Activated CD4-positive, alpha-beta T cell treated with anti-CD3 and anti-CD28 coated beads for 4 hours (primary cell): ENCODE measurements around the gene ERO1A.
A peak's percentile ranks its signal among the peaks of the same experiment; 100 is the strongest.

Experiments used
- DNase-seq, 2 donors: peaks; one replicate each; pipeline ENCODE4 v3.0.0-alpha.2; 2020

The ERO1A gene

GRCh38 chr14:52694761-52695480 is 437 bp downstream of the ERO1A start:
- peak; percentile 52 to 57 for DNase-seq

DNA sequence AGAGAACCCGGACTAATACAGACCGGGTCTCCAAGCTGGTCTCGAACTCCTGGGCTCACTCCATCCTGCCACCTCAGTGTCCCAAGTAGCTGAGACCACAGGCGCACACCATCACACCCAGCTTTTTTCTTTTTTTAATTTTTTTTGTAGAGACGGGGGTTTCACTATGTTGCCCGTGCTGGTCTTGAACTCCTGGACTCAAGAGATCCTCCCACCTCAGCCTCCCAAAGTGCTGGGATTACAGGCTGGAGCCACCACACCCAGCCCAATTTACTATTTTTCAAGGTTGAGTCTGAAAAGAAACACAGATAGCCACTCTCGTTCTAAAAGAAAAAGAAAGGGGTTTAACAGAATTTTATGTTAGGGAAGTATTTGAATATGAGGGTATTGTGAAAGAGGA is 1.8 kb downstream of the ERO1A start:
- DNase-seq: no peak

GRCh38 chr14:52693036-52693435 is 2.3 kb downstream of the ERO1A start:
- no peak for DNase-seq

DNA sequence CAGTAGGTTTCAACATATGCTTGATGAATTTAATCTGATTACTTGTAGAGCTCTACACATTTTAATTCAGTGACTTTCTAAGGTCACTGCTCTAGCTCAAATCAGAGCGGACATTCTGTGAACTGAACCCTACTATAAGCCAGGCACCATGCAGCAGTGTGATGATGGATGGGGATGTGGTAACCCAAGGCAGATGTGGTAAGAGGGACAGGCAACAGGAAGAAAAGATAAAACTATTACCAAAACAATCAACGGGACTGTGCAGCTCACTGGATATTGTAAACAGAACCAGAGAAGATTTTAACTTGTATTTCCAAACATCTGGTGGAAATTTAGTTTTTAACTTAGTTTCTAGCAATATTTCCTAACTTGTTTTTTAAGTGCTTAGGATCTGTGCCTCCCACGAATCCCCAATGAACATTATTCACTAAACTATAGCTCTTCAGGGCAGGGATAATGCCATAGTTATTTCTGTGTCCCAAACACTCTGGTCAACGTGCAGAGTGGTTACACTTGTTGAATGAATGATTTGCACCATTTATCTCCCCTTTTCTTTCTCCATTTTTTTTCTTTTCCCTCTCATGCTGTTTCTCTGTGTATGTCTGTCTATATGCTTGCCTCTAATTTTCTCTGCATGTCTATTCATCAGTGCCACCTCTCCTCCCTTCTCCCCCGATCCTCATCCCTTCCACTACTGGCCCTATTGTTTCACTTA is 3.0 kb downstream of the ERO1A start:
- DNase-seq: no peak

GRCh38 chr14:52690983-52691760 is 4.2 kb downstream of the ERO1A start:
- no peak for DNase-seq

- no peak for DNase-seq
Measured at GRCh38 chr14:52686176-52686575, 9.2 kb downstream of the ERO1A start.

DNA sequence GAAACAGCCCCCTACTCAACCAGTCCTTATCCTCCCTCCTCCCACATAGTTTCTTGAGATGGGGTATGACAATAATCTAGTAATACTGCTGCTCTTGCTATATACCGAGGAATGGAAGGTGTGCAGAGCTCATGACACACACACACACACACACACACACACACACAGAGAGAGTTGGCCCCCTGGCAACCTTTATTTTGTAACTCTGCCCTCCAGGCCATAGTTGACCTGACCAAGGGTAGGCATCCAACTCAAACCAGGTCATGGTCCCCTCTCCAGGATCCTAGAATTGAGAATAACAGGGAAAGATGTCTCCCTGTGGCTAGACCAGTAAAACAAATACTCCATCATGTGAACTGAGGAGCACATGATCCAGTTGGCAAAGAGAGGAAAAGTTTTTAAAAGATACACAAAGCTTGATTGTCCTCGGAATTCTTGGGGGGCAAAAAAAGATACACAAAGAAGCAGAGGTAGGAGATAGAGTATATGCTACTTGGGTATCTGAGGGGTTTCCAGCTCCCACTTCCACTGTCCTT is 11.3 kb downstream of the ERO1A start:
- no peak for DNase-seq

DNA sequence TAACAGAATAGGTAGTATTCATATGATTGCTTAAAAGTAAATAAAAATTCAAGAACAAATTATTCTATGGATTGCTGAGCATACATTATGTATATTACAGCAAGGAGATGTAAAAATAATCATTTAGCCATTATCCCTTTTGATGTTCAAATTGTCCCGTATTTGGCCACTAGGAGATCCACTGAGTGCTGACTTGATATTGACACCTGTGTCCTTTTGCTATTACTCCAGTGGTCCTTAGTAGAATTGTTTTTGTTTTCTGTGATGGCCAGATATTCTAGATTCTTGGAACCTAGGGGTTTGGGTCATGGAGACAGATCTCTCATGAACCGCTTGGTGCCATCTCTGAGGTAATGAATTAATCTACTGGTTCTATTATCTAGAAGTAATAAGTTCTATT is 16.8 kb downstream of the ERO1A start:
- no peak for DNase-seq

DNA sequence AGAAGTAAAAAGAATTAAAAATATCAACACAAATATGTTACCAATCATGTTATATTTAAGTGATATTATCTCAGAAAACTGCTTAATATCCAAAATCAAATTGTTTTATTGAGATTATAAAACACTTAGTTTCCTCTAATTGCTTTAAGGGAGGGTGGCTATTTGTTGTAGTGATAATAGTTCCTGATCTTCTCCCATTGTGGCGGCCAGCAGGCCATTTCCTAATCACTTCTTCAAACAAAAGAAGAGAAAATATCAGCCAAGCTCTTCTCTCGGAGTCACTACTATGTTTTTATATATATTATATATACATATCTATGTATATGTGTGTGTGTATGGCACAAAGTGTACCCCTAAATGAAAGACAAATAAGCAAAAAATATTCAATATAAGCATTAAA is 31.5 kb downstream of the ERO1A start:
- no peak for DNase-seq

- DNase-seq: no peak
Measured at GRCh38 chr14:52661314-52661713, 34.0 kb downstream of the ERO1A start.

DNA sequence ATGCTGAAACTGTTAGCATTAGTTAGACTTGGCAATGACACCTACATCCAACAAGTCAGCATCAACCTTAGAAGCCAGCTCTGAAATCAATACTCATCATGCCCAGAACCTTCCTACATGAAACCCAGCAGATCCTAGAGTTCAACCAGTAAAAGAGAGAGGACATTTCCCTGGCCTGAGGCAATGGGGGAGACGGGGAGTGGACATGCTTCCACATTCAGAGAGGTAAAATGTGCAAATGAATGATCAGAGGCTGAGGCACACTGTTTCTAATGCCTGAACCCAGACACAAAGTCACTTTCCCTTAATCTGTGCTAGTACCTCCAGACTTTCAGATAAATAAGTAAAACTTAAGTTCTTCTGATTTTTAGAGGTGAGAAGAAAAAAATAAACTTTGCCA is 34.5 kb downstream of the ERO1A start:
- DNase-seq: no peak

DNA sequence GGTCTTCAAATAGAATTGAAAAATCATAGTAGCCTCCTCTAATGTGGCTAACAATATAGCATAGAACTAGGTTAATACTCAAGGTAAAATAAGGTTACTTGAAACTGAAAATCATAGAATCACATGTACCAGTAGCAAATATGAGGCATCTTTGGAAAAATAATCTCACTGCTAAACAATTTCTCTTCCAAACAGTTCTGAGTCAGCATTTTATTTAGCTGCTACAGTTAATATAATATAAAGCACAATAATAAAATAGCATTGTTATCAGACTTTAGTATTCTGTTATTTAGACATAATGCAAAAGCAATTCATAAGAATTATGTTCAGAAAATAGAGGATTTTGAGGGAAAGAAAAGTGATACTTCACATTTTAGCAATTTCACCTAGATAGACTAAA is 35.0 kb downstream of the ERO1A start:
- DNase-seq: no peak

DNA sequence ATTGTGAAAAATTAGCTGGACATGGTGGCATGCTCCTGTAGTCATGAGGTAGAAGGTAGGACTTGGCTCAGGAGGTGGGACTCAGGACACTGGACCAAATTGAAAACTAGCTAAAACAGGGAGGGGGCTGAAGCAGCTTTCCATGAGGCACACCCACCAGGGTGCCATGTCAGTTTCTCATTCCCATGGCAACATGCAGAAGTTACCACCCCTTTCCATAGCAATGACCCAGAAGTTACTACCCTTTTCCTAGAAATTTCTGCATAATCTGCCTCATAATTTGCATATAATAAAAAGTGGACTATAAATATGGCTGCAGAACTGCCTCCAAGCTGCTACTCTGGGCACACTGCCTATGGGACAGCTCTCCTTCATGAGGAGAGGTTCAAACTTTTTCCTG is 38.5 kb downstream of the ERO1A start:
- no peak for DNase-seq

DNA sequence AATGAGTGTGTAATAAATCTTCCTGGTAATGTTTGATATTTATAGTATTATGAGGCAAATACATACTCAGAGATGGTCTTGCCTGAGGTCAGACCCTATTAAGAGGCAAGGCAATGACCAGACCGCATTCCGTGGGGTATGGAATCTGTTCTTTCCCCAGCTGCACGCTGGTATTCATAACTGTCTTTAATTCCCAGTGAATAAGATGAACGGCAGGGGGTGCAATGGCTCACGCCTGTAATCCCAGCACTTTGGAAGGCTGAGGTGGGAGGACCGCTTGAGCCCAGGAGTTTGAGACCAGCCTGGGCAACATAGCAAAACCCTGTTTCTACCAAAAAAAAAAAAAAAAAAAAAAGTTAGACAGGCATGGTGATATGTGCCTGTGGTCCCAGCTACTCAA is 44.6 kb downstream of the ERO1A start:
- DNase-seq: no peak

DNA sequence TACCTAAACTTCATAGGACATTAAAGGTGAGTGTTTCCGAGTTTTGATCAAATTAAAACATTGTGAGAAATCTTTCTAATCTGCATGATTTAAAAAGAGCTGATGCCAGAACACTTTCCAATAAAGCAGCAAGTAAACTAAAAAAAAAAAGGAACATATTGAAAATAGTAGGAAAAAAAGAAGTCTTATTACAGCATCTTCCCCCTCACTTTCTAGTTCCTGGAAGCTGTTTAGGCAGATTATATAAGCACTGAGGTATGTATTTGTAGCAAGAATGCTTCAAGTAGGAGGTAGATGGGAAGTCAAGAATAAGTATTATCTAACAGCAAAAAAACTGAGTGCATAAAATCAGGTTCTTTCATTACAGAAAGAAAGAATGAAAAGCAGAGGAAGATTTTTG is 45.8 kb downstream of the ERO1A start:
- DNase-seq: no peak

DNA sequence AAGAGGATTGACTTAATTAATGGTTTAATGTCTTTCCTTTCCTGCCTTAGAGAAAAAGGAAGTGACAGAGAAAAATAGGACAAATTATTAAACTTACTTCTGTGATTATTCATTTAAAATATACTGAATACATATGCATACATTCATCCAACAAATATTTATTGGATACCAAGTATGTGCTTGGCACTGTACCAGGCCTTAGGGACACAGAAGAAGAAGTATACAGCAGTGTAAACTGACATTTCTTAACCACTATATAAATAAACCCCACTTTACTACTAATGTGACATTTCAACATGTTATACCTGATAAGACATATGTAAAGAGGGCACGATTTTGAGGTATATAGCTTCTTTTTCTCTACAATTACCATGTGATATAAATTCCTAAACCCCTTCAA is 53.6 kb downstream of the ERO1A start:
- DNase-seq: no peak

GRCh38 chr14:52640137-52640536 is 55.2 kb downstream of the ERO1A start:
- DNase-seq: no peak

DNA sequence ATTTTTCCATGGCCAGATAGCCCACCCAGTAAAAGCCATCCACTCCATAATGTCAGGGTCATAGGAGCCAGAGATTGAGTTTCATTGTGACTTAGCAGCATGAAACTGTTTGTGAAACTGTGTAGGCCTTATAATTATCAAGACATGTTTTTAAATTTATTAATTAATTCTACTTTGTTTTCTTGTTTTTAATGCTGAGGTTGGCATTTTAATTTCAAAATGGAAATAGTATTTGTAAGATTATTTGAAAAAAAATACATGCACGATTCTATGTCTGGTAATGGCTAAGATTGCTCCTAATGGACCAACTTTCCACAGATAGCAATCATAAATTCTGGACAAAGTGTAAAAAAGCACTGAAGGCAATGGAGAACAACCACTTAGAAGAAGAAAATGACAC is 75.7 kb downstream of the ERO1A start:
- DNase-seq: no peak

DNA sequence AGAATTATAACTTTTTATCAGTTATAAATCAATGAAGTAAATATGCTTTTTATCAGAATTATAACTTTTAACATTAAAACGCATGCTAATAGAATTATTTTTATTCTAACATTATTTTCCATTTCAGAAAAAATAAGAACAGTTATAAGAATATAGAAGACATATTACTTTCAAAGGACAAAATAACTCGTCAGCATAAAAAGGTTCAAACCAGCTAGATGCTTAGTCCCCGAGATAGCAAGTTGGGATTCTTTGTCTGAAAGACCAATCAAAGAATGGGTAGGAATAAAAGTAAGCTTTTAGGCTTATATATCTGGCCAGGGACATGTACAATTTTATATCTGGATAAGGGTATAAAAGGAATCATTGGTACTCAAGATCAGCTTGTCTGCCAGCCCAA is 76.8 kb downstream of the ERO1A start:
- DNase-seq: no peak

- DNase-seq: no peak
Measured at GRCh38 chr14:52610187-52610586, 85.2 kb downstream of the ERO1A start.

DNA sequence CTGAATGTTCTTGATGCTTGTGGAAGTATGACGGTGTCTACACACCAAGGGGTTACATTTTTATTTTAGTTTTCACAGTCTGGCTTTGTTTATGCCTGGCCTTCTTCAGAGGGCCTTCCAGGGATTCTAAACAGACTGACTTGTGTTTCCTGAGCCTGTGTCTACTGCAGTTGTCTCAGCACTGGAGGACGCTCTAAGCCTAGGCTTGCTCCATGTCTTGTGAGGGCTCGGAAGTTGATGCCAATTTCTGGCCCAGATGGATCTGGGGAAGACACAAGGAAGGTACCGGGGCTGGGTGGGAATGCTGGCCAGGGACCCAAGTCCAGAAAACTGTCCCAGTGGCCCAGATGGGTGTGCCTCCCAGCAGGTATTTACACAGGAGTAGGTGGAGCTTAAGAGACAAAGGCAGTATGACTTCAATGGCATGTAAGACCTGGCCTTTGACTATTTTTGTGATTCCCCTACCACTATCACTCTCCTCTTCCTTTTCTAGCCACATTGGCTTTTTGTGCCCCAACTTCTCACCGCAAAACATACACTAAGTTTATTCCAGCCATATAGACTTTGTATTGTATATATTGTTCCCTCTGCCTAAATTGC is 85.8 kb downstream of the ERO1A start:
- no peak for DNase-seq

GRCh38 chr14:52607061-52607460 is 88.3 kb downstream of the ERO1A start:
- no peak for DNase-seq

GRCh38 chr14:52602131-52602530 is 93.2 kb downstream of the ERO1A start:
- no peak for DNase-seq
